Activated naive CD4-positive, alpha-beta T cell treated with anti-CD3 and anti-CD28 coated beads, Interleukin-2, amount 10 ng/mL, durations not matched to agents 7 days and 5 days (primary cell): ENCODE measurements around the gene CAMK1G.

Experiments used
- CTCF ChIA-PET: fragments of 350-600 bp; sonication (Branson Sonifier 250); formaldehyde crosslinking; loops from one replicate; lab custom pipeline; 2021; ENCODE audit warnings: antibody characterized with exemption; lab: Charles Lee
- DNase-seq: peaks from one replicate; pipeline ENCODE4 v3.0.0-alpha.2; 2020
- H3K27ac Mint-ChIP-seq: one replicate; pipeline ENCODE4 v1.8.0; 2021; ENCODE audit warnings: mild to moderate bottlenecking, moderate library complexity, mixed read lengths
- H3K27me3 Mint-ChIP-seq: one replicate; pipeline ENCODE4 v1.8.0; 2021; ENCODE audit warnings: mild to moderate bottlenecking, mixed read lengths
- H3K36me3 Mint-ChIP-seq: one replicate; pipeline ENCODE4 v1.8.0; 2021; ENCODE audit warnings: mixed read lengths
- H3K4me1 Mint-ChIP-seq: one replicate; pipeline ENCODE4 v1.8.0; 2021; ENCODE audit warnings: mixed read lengths
- H3K4me3 Mint-ChIP-seq: one replicate; pipeline ENCODE4 v1.8.0; 2021; ENCODE audit warnings: mild to moderate bottlenecking, moderate library complexity, mixed read lengths
- H3K9me3 Mint-ChIP-seq: one replicate; pipeline ENCODE4 v1.8.0; 2021; ENCODE audit warnings: mixed read lengths

The CAMK1G gene

DNA sequence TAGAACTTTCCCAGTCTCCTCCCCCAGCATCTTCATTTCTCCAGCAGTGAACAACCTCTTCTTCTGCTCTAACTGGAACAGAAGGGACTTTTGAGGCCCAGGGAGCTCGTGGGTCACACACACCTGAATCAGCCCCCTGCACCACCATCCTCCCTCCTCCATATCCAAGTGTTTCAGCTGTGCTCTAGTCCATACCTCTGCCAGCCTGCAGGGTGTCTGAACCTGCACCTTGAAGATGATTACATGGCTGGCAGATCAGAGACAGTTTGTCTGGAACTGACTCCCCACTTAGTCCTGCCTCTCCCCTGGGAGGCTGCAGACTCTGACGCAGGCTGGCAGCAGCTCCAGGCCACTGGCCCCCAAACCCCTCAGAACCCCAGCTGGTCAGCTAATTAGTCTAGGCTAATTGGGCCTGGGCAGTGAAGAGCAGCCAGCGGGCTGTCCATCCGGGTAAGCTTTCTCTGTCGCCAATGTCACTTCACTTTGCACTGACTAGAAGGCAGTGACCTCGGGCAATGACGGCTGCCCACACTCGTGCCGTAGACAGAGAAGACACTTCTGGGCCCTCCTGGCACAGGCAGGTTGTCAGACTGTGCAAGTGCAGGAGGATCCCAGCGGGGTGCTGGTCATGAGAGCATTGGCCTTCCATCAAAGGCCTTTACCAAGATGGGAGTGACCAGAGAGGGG lies 12.2 kb downstream of the CAMK1G start:
- Mint-ChIP-seq H3K27me3 (peaks cover 51% of the 10 kb centered on the region), H3K4me1 (no peaks in the 10 kb centered on the region), H3K9me3 (no peaks in the 10 kb centered on the region), H3K27ac (no peak overlapping the region), H3K36me3 (no peaks in the 10 kb centered on the region), H3K4me3 (no peak overlapping the region)
- DNase-seq, result no peak
- CTCF ChIA-PET, result interaction anchor here (1.1 kb wide), 2 partner anchors 26 to 29 kb away, joined by 3 to 5 read pairs; no protein-coding TSS in a partner anchor

DNA sequence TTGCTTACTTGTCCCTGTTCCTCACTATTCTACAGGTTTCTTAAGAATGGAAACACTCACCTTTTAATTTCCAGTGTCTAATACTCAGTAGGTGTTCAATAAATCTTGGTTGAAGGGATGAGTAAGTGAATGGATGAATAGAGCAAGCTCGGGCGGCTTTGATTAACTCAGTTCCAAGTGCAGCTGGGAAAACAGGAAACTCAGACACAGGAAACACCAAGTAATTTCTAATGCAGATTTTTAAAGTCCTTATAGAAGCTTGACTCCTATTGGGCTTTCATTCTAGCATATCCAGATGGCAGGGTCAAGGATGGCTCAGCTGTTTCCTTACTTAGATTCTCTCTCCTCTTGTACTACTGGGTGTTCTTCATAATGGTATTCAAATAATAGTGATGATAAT lies 14.0 kb downstream of the CAMK1G start:
- Mint-ChIP-seq H3K4me3 (no peak overlapping the region), H3K9me3 (no peaks in the 10 kb centered on the region), H3K27me3 (peaks cover 39% of the 10 kb centered on the region), H3K27ac (no peak overlapping the region), H3K4me1 (no peaks in the 10 kb centered on the region), H3K36me3 (no peaks in the 10 kb centered on the region)
- no peak for DNase-seq
- CTCF ChIA-PET, result interaction anchor here (1.8 kb wide), 1 partner anchor 151 kb away, joined by 4 read pairs; no protein-coding TSS in a partner anchor

DNA sequence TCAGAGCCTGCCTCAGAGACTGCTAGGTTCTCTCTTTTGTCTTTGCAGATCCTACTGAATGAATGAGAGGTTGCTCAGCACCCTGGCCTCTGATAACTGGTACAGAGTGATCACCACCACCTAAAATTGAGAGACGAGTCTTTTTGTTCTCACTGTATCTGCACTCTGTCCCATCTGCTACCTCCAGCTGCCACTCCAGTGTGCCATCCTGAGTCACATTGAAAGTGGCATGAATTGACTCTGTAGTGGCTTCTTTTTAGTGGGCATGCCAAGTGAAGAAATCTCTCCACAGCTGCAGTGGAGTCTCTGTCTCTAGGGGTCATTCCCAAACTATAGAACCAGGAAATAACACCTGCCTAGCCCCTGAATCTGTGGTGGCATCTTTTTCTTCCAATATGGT lies 14.7 kb downstream of the CAMK1G start:
- H3K27me3 Mint-ChIP-seq, result peaks cover 36% of the 10 kb centered on the region
- H3K27ac Mint-ChIP-seq, result no peak overlapping the region
- CTCF ChIA-PET, result interaction anchor here (1.8 kb wide), 1 partner anchor 150 kb away, joined by 4 read pairs; no protein-coding TSS in a partner anchor
- no peak for DNase-seq
- no peak overlapping the region for H3K4me3 Mint-ChIP-seq
- no peaks in the 10 kb centered on the region for H3K9me3 Mint-ChIP-seq
- no peaks in the 10 kb centered on the region for H3K36me3 Mint-ChIP-seq
- no peaks in the 10 kb centered on the region for H3K4me1 Mint-ChIP-seq

DNA sequence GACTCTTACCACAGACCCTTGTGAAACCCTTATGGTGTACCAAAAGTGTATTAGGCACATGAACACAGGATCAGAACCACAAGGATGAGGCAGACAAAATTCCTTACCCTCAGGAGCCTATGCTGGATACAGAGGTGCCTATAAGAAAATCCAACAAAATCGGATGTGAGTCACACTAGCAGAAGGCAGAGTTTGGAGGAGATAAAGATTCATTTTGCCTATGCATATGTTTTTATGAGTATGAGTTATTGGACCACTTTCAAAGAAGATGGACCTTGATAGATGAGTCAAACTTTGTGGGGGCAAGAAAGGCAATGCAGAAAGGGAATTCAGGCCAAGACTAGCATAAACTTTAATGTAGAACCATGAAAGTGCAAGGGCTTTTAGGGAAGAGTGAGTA lies 17.0 kb downstream of the CAMK1G start:
- Mint-ChIP-seq H3K36me3 (no peaks in the 10 kb centered on the region), H3K9me3 (no peaks in the 10 kb centered on the region), H3K27ac (no peak overlapping the region), H3K27me3 (peaks cover 19% of the 10 kb centered on the region), H3K4me1 (peaks cover 4% of the 10 kb centered on the region), H3K4me3 (no peak overlapping the region)
- DNase-seq, result no peak
- CTCF ChIA-PET, result interaction anchor here (1.1 to 7.4 kb wide), 6 partner anchors 10 to 148 kb away, joined by 3 to 62 read pairs (median 12); no protein-coding TSS in a partner anchor

DNA sequence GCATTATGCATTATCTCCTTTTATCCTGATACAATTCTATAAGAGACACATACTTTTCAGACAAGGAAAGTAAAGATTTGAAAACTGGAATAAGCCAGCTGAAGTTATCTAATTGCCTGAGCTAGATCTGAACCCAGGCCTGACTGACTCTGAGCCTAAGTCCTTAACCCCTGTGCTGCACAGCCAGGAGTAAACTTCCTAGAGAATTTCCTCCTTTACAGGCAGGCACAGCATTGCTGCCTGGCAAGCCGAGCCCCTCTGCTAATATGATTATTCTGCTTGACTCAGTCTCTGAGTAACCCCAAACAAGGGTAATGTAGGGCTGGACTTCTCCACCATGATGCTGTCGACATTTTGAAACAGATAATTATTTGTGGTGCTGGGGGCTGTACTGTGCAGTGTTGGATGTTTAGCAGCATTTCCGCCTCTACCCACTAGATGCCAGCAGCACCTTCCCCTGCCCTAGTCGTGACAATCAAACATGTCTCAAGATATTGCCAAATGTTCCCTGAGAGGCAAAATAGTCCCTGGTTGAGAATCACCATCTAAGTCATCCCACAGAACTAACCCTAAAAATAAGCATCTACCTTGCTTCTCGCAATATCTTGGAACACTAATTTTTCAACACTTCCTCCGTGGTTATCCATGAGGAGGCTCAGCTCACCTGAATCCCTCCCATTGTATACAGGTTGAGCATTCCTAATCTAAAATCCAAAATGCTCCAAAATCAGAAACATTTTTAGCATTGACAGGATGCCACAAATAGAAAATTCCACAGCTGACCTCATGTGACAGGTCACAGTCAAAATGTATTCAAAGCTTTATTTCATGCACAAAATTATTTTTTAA lies 18.5 kb downstream of the CAMK1G start:
- H3K4me3 Mint-ChIP-seq, result no peak overlapping the region
- H3K27ac Mint-ChIP-seq, result no peak overlapping the region
- H3K4me1 Mint-ChIP-seq, result peaks cover 4% of the 10 kb centered on the region
- CTCF ChIA-PET, result interaction anchor here (0.7 to 7.4 kb wide), 23 partner anchors 9 to 168 kb away, joined by 3 to 62 read pairs (median 5); no protein-coding TSS in a partner anchor
- no peaks in the 10 kb centered on the region for H3K36me3 Mint-ChIP-seq
- peak; percentile 58 for DNase-seq
- H3K9me3 Mint-ChIP-seq, result no peaks in the 10 kb centered on the region
- H3K27me3 Mint-ChIP-seq, result peaks cover 13% of the 10 kb centered on the region

DNA sequence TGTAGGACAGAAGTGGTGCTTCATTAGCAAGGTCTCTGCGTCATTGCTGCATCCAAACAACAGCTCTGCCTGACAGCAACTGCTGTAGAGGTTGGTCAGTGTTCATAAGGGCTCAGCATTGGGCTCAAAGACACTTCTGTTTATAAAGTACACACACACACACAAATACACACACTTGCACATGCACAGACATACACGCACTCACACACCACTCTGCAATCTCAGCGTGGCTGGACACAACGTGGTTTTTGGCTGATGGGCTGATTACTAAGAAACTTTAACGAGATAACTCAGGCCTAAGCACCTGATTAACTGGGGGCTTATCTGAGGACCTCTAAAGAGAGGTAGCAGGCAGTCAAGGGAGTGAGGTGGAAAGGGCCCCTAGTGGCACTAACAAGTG lies 20.4 kb downstream of the CAMK1G start:
- DNase-seq, result no peak
- CTCF ChIA-PET, result interaction anchor here (0.7 to 7.4 kb wide), 8 partner anchors 9 to 145 kb away, joined by 3 to 62 read pairs (median 9); no protein-coding TSS in a partner anchor
- H3K4me3 Mint-ChIP-seq, result no peak overlapping the region
- H3K27me3 Mint-ChIP-seq, result peaks cover 4% of the 10 kb centered on the region
- no peaks in the 10 kb centered on the region for H3K36me3 Mint-ChIP-seq
- H3K9me3 Mint-ChIP-seq, result no peaks in the 10 kb centered on the region
- H3K27ac Mint-ChIP-seq, result no peak overlapping the region
- peaks cover 4% of the 10 kb centered on the region for H3K4me1 Mint-ChIP-seq

DNA sequence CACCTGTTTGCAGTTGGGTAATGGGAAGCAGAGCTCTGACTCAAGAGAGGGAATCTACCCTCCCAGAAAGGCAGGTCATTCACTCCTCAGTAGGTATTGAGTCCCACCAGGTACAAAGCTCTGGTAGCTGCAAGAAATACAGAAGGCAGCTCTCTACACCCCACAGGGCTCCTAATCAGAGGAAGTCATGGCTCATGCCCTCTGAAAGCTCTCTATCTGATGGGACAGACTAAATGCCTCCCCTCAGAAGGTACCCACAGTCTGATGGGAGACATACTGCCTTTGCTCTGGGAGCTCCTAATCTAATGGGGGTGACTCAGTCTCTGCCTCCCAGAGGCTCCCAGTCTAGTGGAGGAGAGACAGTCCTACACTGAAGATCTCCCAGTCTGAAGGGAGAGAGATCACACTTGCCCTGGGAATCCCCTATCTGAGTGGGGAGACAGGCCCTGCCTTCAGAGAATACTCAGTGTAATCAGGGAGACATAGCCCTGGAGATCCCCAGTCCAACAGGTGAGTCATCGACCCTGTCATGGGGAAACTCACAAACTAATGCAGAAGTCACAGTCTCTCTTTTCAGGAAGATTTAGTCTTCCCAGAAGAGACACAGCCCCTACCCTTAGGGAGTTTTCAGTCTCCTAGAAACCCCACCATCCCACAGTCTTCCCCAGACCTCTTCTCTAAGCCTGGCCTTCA lies 23.7 kb downstream of the CAMK1G start:
- CTCF ChIA-PET, result interaction anchor here (1.0 to 3.1 kb wide), 6 partner anchors 8 to 141 kb away, joined by 3 to 11 read pairs (median 6); no protein-coding TSS in a partner anchor
- DNase-seq, result no peak
- Mint-ChIP-seq H3K27ac (no peak overlapping the region), H3K27me3 (no peaks in the 10 kb centered on the region), H3K4me1 (peaks cover 15% of the 10 kb centered on the region), H3K36me3 (no peaks in the 10 kb centered on the region), H3K4me3 (no peak overlapping the region), H3K9me3 (no peaks in the 10 kb centered on the region)

DNA sequence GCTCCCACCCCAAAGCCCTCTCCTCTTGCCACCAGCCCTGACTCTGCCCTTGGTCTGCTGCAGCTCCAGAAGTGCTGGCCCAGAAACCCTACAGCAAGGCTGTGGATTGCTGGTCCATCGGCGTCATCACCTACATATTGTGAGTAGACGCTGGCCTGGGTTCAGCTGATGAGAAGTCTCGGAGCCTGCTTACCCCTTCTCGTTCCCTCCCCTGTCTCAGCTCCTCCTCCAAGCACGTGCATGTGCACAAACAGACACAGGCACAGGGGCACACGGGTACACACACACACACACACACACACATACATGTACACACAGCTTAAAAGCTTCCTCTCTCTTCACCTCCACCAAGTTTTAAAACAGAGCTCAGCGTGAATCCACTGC lies 24.3 kb downstream of the CAMK1G start:
- Mint-ChIP-seq H3K36me3 (no peaks in the 10 kb centered on the region), H3K9me3 (no peaks in the 10 kb centered on the region), H3K4me1 (peaks cover 21% of the 10 kb centered on the region), H3K27me3 (no peaks in the 10 kb centered on the region), H3K4me3 (no peak overlapping the region), H3K27ac (peak overlapping the region; percentile 56)
- CTCF ChIA-PET, result interaction anchor here (1.0 to 3.1 kb wide), 6 partner anchors 8 to 141 kb away, joined by 3 to 11 read pairs (median 6); no protein-coding TSS in a partner anchor
- no peak for DNase-seq

DNA sequence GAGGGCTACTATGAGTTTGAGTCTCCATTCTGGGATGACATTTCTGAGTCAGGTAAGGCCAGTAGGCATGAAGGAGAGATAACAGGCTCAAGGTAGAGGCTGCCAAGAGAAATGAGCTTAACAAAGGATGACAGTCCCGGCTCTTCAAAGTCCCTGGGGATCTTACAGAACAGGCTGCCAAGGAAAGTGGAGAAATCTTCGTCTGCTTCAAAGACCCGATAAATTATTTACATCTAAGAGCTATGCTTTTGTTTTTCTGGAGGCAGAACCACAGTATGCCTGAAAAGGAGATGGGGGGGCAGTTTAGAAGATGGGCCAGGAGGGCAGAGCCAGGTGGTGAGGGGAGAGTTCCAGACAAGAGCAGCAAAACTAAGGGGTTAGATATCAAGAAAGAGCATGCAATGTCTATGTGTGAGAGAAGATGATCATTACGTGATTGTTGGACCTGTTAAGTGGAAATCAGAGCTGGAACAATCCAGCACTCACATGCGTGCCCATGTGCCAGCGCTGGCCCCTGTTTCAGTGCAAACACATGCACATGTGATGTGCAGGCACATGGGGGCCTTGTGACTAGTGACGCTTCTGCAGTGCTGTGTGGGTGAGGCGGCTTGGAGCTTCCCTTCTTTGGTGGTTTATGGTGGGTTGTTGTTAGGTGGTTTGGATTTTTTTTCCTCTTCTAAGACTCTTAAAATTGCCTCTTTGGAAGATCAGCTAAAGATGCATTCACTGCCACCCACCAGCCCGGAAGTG lies 25.7 kb downstream of the CAMK1G start:
- Mint-ChIP-seq H3K36me3 (no peaks in the 10 kb centered on the region), H3K4me1 (peaks cover 30% of the 10 kb centered on the region), H3K9me3 (no peaks in the 10 kb centered on the region), H3K27me3 (peaks cover 4% of the 10 kb centered on the region), H3K27ac (no peak overlapping the region), H3K4me3 (no peak overlapping the region)
- CTCF ChIA-PET, result interaction anchor here (0.8 to 3.1 kb wide), 4 partner anchors 18 to 140 kb away, joined by 3 to 11 read pairs (median 6); no protein-coding TSS in a partner anchor
- DNase-seq, result no peak

DNA sequence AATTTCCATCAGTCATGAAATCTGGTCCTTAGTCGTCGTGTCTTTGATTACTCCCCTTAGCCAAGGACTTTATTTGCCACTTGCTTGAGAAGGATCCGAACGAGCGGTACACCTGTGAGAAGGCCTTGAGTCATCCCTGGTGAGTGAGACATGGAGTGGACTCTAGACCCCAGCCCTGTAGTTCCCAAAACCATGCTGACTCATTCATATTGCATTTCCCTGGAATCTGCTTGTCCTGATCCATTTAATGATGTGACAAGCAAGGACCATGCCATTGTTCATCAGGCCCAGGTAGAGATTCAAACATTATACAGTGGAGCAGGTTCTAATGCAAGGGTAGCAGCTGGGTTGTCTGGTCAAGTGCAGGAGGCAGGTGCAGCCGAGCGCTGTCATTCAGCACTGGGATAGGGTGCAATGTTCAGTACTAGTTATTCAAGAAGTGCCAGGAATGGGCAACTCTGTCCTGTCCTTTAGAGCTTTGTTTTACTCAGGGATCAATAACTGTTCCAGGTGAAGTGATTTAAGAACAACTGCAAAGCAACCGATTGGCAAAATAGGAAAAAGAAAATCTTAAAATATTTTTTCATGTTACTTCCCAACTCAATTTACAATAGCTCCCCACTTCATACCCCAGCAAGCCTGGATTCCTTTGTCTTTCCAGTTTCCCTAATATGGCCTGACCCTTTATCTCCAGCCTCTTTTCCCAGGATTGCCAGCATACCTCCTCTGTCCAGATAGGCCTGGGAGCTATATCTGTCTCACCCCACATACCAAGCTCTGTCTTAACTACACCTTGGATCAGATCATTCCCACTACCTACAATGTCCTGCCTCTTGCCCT lies 26.5 kb downstream of the CAMK1G start:
- Mint-ChIP-seq H3K27me3 (peaks cover 10% of the 10 kb centered on the region), H3K27ac (no peak overlapping the region), H3K9me3 (no peaks in the 10 kb centered on the region), H3K36me3 (no peaks in the 10 kb centered on the region), H3K4me3 (no peak overlapping the region), H3K4me1 (peaks cover 27% of the 10 kb centered on the region)
- no peak for DNase-seq
- CTCF ChIA-PET, result interaction anchor here (0.8 to 3.1 kb wide), 4 partner anchors 9 to 140 kb away, joined by 3 to 11 read pairs (median 3); no protein-coding TSS in a partner anchor

DNA sequence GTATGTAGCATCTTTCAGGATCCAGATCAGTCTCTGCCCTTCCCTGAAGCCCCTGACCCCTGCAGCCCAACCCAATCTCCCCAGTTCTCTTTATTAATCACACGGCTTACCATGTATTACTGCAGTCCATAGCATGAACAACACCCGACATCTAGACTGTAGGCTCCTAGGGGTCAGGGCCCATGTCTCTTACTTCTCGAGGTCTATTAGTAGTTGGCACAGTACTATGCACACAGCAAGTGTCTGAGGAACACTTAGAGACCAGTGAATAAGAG lies 27.1 kb downstream of the CAMK1G start:
- CTCF ChIA-PET, result interaction anchor here (1.0 to 1.5 kb wide), 3 partner anchors 9 to 45 kb away, joined by 3 read pairs; no protein-coding TSS in a partner anchor
- Mint-ChIP-seq H3K9me3 (no peaks in the 10 kb centered on the region), H3K27me3 (peaks cover 16% of the 10 kb centered on the region), H3K36me3 (no peaks in the 10 kb centered on the region), H3K4me3 (no peak overlapping the region), H3K27ac (no peak overlapping the region), H3K4me1 (peaks cover 26% of the 10 kb centered on the region)
- no peak for DNase-seq

DNA sequence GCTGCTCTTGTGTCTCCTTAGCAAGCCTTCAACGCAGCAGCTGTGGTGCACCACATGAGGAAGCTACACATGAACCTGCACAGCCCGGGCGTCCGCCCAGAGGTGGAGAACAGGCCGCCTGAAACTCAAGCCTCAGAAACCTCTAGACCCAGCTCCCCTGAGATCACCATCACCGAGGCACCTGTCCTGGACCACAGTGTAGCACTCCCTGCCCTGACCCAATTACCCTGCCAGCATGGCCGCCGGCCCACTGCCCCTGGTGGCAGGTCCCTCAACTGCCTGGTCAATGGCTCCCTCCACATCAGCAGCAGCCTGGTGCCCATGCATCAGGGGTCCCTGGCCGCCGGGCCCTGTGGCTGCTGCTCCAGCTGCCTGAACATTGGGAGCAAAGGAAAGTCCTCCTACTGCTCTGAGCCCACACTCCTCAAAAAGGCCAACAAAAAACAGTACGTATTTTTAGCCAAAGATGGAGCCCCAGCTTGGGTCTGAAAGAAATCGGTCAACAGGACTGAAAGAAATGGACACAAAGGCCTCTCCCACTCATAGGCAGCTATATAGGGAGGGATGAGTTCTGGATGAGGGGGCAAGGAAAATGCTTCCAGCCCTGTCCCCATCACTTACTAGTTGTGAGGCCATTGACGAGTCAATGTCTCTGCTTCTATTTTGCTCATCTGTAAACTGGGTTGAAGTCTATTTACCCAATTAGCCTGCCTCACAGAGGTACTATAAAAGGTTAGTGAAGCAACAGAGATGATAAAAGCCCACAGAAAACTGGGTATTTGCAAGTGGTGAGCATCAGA lies 28.5 kb downstream of the CAMK1G start:
- Mint-ChIP-seq H3K27ac (no peak overlapping the region), H3K4me1 (peaks cover 26% of the 10 kb centered on the region), H3K27me3 (peaks cover 21% of the 10 kb centered on the region), H3K4me3 (no peak overlapping the region), H3K36me3 (no peaks in the 10 kb centered on the region), H3K9me3 (no peaks in the 10 kb centered on the region)
- DNase-seq, result peak; percentile 38
- CTCF ChIA-PET, result interaction anchor here (0.9 to 2.1 kb wide), 10 partner anchors 9 to 137 kb away, joined by 3 to 7 read pairs (median 4); no protein-coding TSS in a partner anchor
